Upper lobe of left lung (tissue), 4 donors: Measurements from ENCODE around the gene HPSE2.

Source experiments
- CTCF ChIP-seq, 6 experiments: fragments of 450-650 bp in 4 of 6; fragments of 200-600 bp in 2 of 6; sonication (generic) in 2 of 6; IDR thresholded peaks; one replicate each; pipeline ENCODE4 v1.5.1; 2016 to 2019; ENCODE audit warnings: antibody characterized with exemption in 6 of 6
- EP300 ChIP-seq, 4 donors: sonication (generic); formaldehyde crosslinking; IDR thresholded peaks; one replicate each; pipeline ENCODE4 v1.5.1; 2017; ENCODE audit warnings: antibody characterized with exemption in 4 of 4, control low read depth in 2 of 4
- POLR2A ChIP-seq, 4 donors: fragments of 450-650 bp; IDR thresholded peaks; one replicate each; pipeline ENCODE4 v1.5.1; 2016 to 2017; ENCODE audit warnings: antibody characterized with exemption in 4 of 4, mild to moderate bottlenecking in 2 of 4

GRCh38 chr10:99041468-99041867 lies 194.2 kb downstream of the HPSE2 start:
- TF ChIP-seq CTCF (IDR thresholded peaks at IDR 0.05) (no peak), EP300 (IDR thresholded peaks at IDR 0.05) (no peak), POLR2A (IDR thresholded peaks at IDR 0.05) (no peak)
